Stimulated activated CD8-positive, alpha-beta memory T cell treated with anti-CD3 and anti-CD28 coated beads, Interleukin-4, amount 100 ng/mL, for 1 hour (primary cell): ENCODE results near the gene KLHL25.

Source experiments
- DNase-seq, 2 donors: peaks; one replicate each; pipeline ENCODE4 v3.0.0-alpha.2; 2020; ENCODE audit warnings: low read depth in 2 of 2, low spot score in 1 of 2

KLHL25 gene

GRCh38 chr15:85760531-85761371 lies 34.0 kb downstream of the KLHL25 start:
- DNase-seq: no peak

- DNase-seq: no peak
Measured at GRCh38 chr15:85760049-85760448, 34.7 kb downstream of the KLHL25 start.

DNA sequence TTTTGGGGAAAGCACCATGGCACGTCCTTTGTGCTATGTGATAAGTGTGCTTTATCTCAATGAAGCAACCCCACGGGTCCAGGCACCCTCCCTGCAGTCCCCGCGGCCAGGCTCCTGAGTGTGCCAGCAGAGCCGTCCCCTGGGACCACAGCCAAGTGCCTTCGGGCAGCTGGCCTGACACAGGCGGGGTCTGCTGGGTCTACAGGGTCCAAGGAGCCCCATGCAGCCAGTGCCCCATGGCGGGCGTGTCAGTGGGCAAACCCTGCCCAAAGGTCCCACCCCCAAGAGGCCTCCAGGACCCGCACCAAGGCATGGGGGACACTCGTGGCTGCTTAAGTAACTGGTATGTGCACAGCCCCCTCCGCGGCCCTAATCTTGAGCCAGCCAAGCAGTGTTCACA lies 35.3 kb downstream of the KLHL25 start:
- no peak for DNase-seq

GRCh38 chr15:85758655-85758978 lies 36.1 kb downstream of the KLHL25 start:
- no peak for DNase-seq

GRCh38 chr15:85757939-85758654 lies 36.6 kb downstream of the KLHL25 start:
- DNase-seq: no peak

GRCh38 chr15:85757073-85757938 lies 37.4 kb downstream of the KLHL25 start:
- DNase-seq: no peak

GRCh38 chr15:85756411-85757072 lies 38.2 kb downstream of the KLHL25 start:
- no peak for DNase-seq

GRCh38 chr15:85755942-85756341 lies 38.8 kb downstream of the KLHL25 start:
- no peak for DNase-seq

- no peak for DNase-seq
Measured at GRCh38 chr15:85755471-85755870, 39.3 kb downstream of the KLHL25 start.

GRCh38 chr15:85754989-85755388 lies 39.7 kb downstream of the KLHL25 start:
- no peak for DNase-seq

DNA sequence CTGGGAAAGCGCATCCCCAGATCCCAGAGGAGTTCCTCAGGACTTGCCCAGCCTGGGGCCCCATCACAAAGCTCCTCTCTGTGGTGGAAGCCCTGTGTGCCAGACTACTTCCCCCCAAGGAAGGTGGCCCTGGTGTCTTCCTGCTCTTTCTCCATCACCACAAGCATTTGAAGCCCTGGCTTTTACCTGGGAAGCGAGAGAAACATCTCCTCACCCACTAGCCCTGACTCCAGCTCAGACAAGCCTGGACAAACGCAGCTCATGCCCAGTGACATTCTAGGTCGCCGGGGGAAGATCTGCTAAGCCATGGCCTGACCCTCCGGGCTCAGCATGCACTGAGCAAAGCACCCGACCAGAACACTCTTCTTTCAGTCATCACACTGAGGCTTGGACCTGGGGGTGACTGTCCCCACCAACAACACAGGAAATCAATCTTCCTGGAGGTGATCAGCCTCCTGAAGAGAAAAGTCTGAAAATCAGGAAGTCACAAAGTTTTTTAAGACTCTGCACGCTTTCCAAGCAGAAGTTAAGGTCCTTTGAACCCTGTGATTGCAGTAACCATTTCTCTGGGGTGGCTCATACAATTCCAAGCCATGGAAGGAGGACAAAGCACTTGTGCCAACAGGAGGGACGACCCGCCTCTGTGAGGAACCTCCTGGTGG lies 40.8 kb downstream of the KLHL25 start:
- DNase-seq: no peak

- DNase-seq: no peak
Measured at GRCh38 chr15:85753261-85753660, 41.5 kb downstream of the KLHL25 start.

- no peak for DNase-seq
Measured at GRCh38 chr15:85752491-85752961, 42.2 kb downstream of the KLHL25 start.

- DNase-seq: no peak
Measured at GRCh38 chr15:85752124-85752475, 42.6 kb downstream of the KLHL25 start.

DNA sequence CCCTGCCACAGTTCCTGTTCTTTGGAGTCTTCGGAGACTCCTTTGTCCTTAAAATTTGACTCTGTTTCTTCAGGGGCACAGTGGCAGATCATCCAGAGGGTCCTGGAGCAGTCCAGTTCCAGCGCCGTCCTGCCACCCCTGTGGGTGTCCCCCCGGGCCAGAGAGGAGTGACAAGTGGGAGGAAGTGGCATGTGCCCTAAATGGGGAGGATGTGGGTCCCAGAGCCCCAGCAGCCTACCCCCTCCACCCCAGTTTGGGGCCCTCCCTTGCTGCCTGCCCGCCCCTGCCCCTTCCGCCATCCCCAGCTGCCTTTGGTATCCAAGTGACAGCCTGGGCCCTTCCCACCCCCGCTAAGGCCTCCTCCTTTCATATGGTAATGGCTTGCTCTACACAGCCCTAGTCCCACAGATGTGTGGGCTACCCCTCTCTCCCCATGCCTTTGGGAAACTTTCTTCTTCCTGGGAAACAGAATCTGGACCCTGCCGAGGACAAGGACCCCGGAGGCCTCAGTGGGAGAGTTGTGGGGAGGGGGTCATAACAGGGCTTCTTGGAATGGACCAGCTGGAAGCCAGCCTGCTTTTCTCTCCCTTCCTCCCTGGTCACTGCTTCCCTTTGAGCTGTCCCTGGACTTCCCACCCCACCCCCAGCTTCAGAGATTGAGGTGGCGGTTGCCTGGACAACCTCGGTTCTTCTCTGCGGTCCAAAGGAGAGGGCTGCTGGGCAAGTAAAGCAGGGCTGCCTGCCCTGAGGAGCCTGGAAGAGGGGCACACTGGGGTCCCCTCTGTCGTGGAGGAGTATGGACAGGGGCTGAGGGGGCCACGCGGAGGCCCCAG lies 43.2 kb downstream of the KLHL25 start:
- no peak for DNase-seq

- DNase-seq: no peak
Measured at GRCh38 chr15:85750319-85751290, 44.1 kb downstream of the KLHL25 start.

DNA sequence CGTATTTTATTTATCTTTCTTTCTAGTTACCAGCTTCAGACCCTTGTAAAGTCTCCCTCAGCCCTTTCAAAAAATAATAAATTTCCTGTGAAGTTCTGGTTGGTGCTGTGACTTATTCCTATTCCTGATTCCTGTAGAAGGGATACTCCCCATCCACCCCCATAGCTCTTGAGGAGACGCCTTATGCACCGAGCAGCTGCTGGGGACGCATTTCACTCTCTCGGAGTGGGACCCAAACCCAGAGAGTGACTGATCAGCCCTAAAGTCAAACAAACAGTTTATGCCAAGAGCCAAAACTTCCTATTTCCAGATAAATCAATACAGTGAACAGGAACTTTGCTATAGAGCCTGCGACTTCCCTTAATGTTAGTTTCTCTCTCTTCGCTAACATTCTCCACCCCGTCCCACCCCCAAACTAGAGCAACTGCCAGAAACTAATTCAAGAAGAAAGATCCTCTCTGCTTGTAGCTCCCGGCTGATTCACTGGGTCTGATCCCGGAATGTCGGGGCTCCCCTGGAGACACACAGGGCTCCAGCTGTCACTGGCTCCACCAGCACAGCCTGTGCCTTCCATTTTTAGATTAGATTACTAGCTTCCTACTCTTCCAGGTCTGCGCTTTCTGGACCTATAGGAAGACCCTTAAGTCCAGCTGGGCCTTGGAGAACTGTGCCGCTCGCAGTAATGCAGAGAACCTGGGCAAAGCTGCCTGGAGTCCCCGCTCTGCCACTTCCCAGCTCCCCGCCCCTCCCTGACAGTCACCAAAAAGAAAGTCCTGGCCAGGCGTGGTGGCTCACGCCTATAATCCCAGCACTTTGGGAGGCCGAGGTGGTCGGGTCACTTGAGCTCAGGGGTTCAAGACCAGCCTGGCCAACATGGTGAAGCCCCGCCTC lies 45.2 kb downstream of the KLHL25 start:
- no peak for DNase-seq

GRCh38 chr15:85748729-85749128 lies 46.0 kb downstream of the KLHL25 start:
- DNase-seq: no peak
